ENCODE measurements around the gene CDH4. TPM values are rescaled to one million over a fixed set of nuclear protein-coding genes. Genes with fewer than 3 reads are reported as not detected.

The CDH4 gene
- total and polyA plus RNA-seq, 2 of the 8 experiments (the other 6 are each of a cell fraction or from before 2014, with no cell fraction given) = 4.3 to 7.9 TPM

GRCh38 chr20:61986762-61987321 is 734.8 kb downstream of the CDH4 start:
- no peak for FAIRE-seq
- Histone ChIP-seq H2BK5ac (ENCODE audit: low read depth, low read length) (no peak overlapping the region), H3K4me1 (replicated peaks in 1 of 4; ENCODE audit: control insufficient read depth in 3 of 4, insufficient read depth in 4 of 4, low read length in 3 of 4) (no peaks in the 10 kb centered on the region; a peak in 1 of 7 replicates), H4K91ac (replicated peaks; ENCODE audit: insufficient read length, low read length) (no peak overlapping the region), H3K23ac (ENCODE audit: insufficient read length) (no peak overlapping the region), H2BK120ac (replicated peaks; ENCODE audit: low read depth, low read length) (no peak overlapping the region), H3K79me1 (ENCODE audit: low read depth, low read length) (peaks cover 7% of the 10 kb centered on the region; the same call in 1 of the 2 replicates), H3K23me2 (ENCODE audit: low read depth, low read length) (peaks cover 8% of the 10 kb centered on the region; the same call in 1 of the 2 replicates), H3K27ac (ENCODE audit: low read depth, low read length) (no peak overlapping the region), H3K4ac (replicated peaks; ENCODE audit: insufficient read length, low read depth, low read length) (no peak overlapping the region), H3K9me3 (ENCODE audit: insufficient read depth in 2 of 2, low read depth in 1 of 2, low read length in 1 of 2) (peaks cover 0 to 2% of the 10 kb centered on the region in 2 experiments; a peak in 1 of 4 replicates), H3K27me3 (replicated peaks in 1 of 4; ENCODE audit: control insufficient read depth in 3 of 4, extremely low read depth in 1 of 4, insufficient read depth in 3 of 4, low read length in 3 of 4) (no peaks in the 10 kb centered on the region; a peak in 1 of 7 replicates), H2BK20ac (ENCODE audit: low read length) (no peak overlapping the region), H3K9ac (replicated peaks in 1 of 4; ENCODE audit: extremely low read depth in 1 of 4, low read depth in 3 of 4, low read length in 3 of 4) (no peak overlapping the region), H3K79me2 (ENCODE audit: control insufficient read depth in 1 of 2, insufficient read depth in 2 of 2, low read length in 2 of 2) (peaks cover 0 to 2% of the 10 kb centered on the region in 2 experiments; a peak in 2 of 4 replicates), H4K20me1 (replicated peaks in 1 of 2; ENCODE audit: control insufficient read depth in 1 of 2, insufficient read depth in 2 of 2, low read length in 2 of 2) (peaks cover 0 to 14% of the 10 kb centered on the region in 2 experiments), H3K18ac (ENCODE audit: extremely low read depth, low read length) (no peak overlapping the region), H3K14ac (ENCODE audit: insufficient read length) (no peak overlapping the region), H4K5ac (ENCODE audit: insufficient read length, low read depth, low read length) (no peak overlapping the region), H2AK5ac (ENCODE audit: low read depth, low read length) (no peak overlapping the region), H3K4me3 (ENCODE audit: extremely low read depth in 1 of 4, insufficient read depth in 2 of 4, low read depth in 3 of 4, low read length in 4 of 4) (no peak overlapping the region), H3K36me3 (ENCODE audit: control insufficient read depth in 2 of 4, insufficient read depth in 4 of 4, low read length in 3 of 4) (peaks cover 0 to 20% (median 6%) of the 10 kb centered on the region in 4 experiments; a peak in 5 of 8 replicates), H2BK12ac (ENCODE audit: low read depth, low read length) (no peak overlapping the region), H2AFZ (ENCODE audit: low read length) (no peak overlapping the region), H3K4me2 (ENCODE audit: insufficient read depth in 1 of 2, low read depth in 2 of 2, low read length in 2 of 2) (no peak overlapping the region), H2BK15ac (ENCODE audit: low read length) (no peak overlapping the region), H3K56ac (replicated peaks; ENCODE audit: insufficient read length, low read depth, low read length) (no peak overlapping the region), H4K8ac (ENCODE audit: extremely low read depth, insufficient read depth, low read length) (no peak overlapping the region)
- WGBS, 2 experiments (ENCODE audit: extremely low coverage in 1 of 2, insufficient coverage in 1 of 2, insufficient read length in 1 of 2, insufficient replicate concordance in 2 of 2, low coverage in 1 of 2, low lambda C conversion rate in 2 of 2, missing lambda C conversion rate in 1 of 2) = 90% methylated on average over 13 of the region's 16 CpGs; no CpG with 5 or more reads in 1 of the 2 experiments
- DNase-seq (ENCODE audit: low read depth in 1 of 2, low spot score in 2 of 2) = no peak
- ChIA-PET POLR2A (ENCODE audit: partially characterized antibody) (no interaction called here), CTCF (ENCODE audit: partially characterized antibody) (no interaction called here)
- TF ChIP-seq CBX8 (IDR thresholded peaks at IDR 0.05; ENCODE audit: borderline replicate concordance, low read depth, low read length) (no peak), USF2 (IDR thresholded peaks at IDR 0.05; ENCODE audit: low read length) (no peak), JUN (IDR thresholded peaks at IDR 0.05; ENCODE audit: low read depth, low read length) (no peak), KDM5A (IDR thresholded peaks at IDR 0.05; ENCODE audit: low read length) (no peak), BRCA1 (IDR thresholded peaks at IDR 0.05; ENCODE audit: low read depth, low read length) (no peak)

Data from H1 (cell line).